IPS-20b (cell line): ENCODE measurements around the gene SREBF2.

Source experiments
- H3K27ac ChIP-seq: one replicate; pipeline ENCODE4 v1.5.1; 2013; ENCODE audit warnings: low read length
- H3K27me3 ChIP-seq: 2 replicates; pipeline ENCODE4 v1.6.1; 2013; ENCODE audit warnings: mild to moderate bottlenecking, low read length, inconsistent platforms; ENCODE audit not compliant: insufficient read depth
- H3K36me3 ChIP-seq: 2 replicates; pipeline ENCODE4 v1.6.1; 2013; ENCODE audit warnings: low read depth, mild to moderate bottlenecking, inconsistent platforms, low read length, moderate library complexity; ENCODE audit not compliant: insufficient read depth
- H3K4me1 ChIP-seq: 2 replicates; pipeline ENCODE4 v1.6.1; 2013; ENCODE audit warnings: mild to moderate bottlenecking, control low read depth, inconsistent platforms, low read length, moderate library complexity; ENCODE audit not compliant: insufficient read depth
- H3K4me3 ChIP-seq: 2 replicates; pipeline ENCODE4 v1.5.1; 2013; ENCODE audit warnings: mild to moderate bottlenecking, low read length, inconsistent platforms
- H3K9ac ChIP-seq: 2 replicates; pipeline ENCODE4 v1.6.1; 2013; ENCODE audit warnings: low read depth, mild to moderate bottlenecking, inconsistent platforms, low read length, moderate library complexity
- H3K9me3 ChIP-seq: 2 replicates; pipeline ENCODE4 v1.6.1; 2013; ENCODE audit warnings: mild to moderate bottlenecking, low read depth, low read length, inconsistent platforms; ENCODE audit not compliant: insufficient read depth

Gene SREBF2

DNA sequence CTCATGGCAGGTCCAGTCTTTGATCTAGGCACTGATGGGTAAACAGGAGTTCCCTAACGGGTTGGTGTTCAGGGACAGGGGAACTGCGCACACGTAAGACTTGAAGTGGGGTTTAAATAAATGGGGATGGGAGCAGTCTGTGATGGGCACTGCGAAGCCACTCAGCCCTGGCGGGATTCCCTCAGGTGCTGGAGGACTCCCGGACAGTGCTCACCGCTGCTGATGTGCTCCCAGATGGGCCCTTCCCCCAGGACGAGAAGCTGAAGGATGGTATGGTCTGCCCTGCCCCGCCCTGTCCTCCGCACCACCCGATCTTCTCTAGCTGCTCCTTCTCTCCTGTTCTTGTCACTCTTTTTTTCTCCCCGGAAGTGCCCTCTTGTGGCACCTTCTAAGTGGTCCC is 22.9 kb upstream of the SREBF2 start:
- Histone ChIP-seq H3K4me1 (no peaks in the 10 kb centered on the region), H3K27ac (no peak overlapping the region), H3K27me3 (no peaks in the 10 kb centered on the region), H3K4me3 (no peak overlapping the region), H3K36me3 (peaks cover 27% of the 10 kb centered on the region; the same call in 1 of the 2 replicates), H3K9ac (no peak overlapping the region), H3K9me3 (no peaks in the 10 kb centered on the region)

GRCh38 chr22:41812805-41813545 is 19.9 kb upstream of the SREBF2 start:
- Histone ChIP-seq H3K27ac (no peak overlapping the region), H3K9me3 (no peaks in the 10 kb centered on the region), H3K4me1 (no peaks in the 10 kb centered on the region), H3K9ac (no peak overlapping the region), H3K36me3 (peaks cover 33% of the 10 kb centered on the region), H3K27me3 (no peaks in the 10 kb centered on the region), H3K4me3 (no peak overlapping the region)

GRCh38 chr22:41813726-41814410 is 19.0 kb upstream of the SREBF2 start:
- no peak overlapping the region for H3K9ac ChIP-seq
- peaks cover 31% of the 10 kb centered on the region for H3K36me3 ChIP-seq
- no peaks in the 10 kb centered on the region for H3K4me1 ChIP-seq
- H3K4me3 ChIP-seq, result no peak overlapping the region
- no peaks in the 10 kb centered on the region for H3K27me3 ChIP-seq
- no peaks in the 10 kb centered on the region for H3K9me3 ChIP-seq
- no peak overlapping the region for H3K27ac ChIP-seq

DNA sequence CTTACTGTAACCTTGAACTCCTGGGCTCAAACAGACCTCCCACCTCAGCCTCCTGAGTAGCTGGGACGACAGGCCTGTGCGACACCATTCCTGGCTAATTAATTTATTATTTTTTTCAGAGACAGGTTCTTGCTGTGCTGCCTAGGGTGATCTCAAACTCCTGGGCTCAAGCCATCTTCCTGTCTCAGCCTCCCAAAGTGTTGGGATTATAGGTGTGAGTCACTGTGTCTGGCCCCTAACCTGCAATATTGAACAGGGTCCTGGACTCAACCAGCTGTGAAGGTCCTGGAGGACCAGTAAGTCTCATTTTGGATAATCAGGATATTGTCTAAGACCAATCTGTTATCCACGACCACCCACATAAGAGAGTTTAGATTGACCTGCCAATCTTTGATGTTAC is 17.2 kb upstream of the SREBF2 start:
- no peak overlapping the region for H3K4me3 ChIP-seq
- no peaks in the 10 kb centered on the region for H3K4me1 ChIP-seq
- H3K9ac ChIP-seq, result no peak overlapping the region; the same call in 1 of the 2 replicates
- H3K36me3 ChIP-seq, result peaks cover 23% of the 10 kb centered on the region
- no peaks in the 10 kb centered on the region for H3K27me3 ChIP-seq
- H3K27ac ChIP-seq, result no peak overlapping the region
- H3K9me3 ChIP-seq, result no peaks in the 10 kb centered on the region

DNA sequence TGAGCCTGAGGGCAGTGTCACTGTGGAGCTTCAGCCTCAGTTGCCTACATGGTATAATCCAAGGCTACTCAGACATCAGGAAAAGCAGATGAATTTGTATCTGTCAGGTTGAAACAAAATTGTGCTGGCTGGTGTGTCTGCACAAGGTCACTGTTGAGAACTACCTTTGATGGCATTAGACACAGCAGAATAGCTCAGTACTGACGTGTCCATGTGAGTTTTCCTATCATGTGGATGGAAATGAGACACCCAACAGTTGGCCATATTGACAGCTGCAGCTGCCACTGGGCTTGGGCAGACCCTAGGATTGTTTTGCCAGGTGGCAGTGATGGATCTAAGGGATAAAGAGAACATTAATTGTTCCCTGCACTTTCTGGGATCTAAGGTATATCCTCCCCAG is 16.7 kb upstream of the SREBF2 start:
- Histone ChIP-seq H3K4me1 (no peaks in the 10 kb centered on the region), H3K9ac (no peak overlapping the region), H3K36me3 (peaks cover 23% of the 10 kb centered on the region), H3K9me3 (no peaks in the 10 kb centered on the region), H3K27me3 (no peaks in the 10 kb centered on the region), H3K4me3 (no peak overlapping the region), H3K27ac (no peak overlapping the region)

- no peaks in the 10 kb centered on the region for H3K4me1 ChIP-seq
- H3K36me3 ChIP-seq, result peaks cover 19% of the 10 kb centered on the region
- no peak overlapping the region for H3K9ac ChIP-seq
- H3K27me3 ChIP-seq, result no peaks in the 10 kb centered on the region
- no peak overlapping the region for H3K4me3 ChIP-seq
- no peaks in the 10 kb centered on the region for H3K9me3 ChIP-seq
- H3K27ac ChIP-seq, result no peak overlapping the region
Measured at GRCh38 chr22:41816871-41817270, 16.0 kb upstream of the SREBF2 start.

- no peak overlapping the region for H3K27ac ChIP-seq
- peaks cover 19% of the 10 kb centered on the region for H3K36me3 ChIP-seq
- H3K9me3 ChIP-seq, result no peaks in the 10 kb centered on the region
- H3K4me1 ChIP-seq, result no peaks in the 10 kb centered on the region
- H3K9ac ChIP-seq, result no peak overlapping the region
- H3K4me3 ChIP-seq, result no peak overlapping the region
- H3K27me3 ChIP-seq, result no peaks in the 10 kb centered on the region
Measured at GRCh38 chr22:41818011-41818410, 14.9 kb upstream of the SREBF2 start.

DNA sequence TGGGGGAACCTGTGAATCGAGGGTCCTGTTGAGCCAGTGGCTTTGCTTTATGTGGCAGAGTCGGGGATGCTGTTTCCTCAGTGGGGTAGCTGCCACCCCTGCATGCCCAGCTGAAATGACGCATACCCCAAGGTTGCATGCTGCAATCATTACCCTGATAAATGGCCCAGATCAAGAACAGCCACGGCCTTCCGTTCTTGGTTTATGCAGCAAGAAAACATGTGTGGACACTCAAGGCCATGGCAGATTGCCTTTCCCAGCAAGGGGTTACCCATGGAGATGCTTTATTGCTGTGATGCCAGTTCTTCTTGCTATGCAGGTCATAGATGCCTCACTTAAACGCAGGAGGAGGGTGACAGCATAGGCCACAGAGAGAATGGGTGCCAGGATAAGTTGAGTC is 14.3 kb upstream of the SREBF2 start:
- Histone ChIP-seq H3K9ac (no peak overlapping the region), H3K27me3 (no peaks in the 10 kb centered on the region), H3K27ac (no peak overlapping the region), H3K36me3 (peaks cover 14% of the 10 kb centered on the region), H3K9me3 (no peaks in the 10 kb centered on the region), H3K4me1 (no peaks in the 10 kb centered on the region), H3K4me3 (no peak overlapping the region)

DNA sequence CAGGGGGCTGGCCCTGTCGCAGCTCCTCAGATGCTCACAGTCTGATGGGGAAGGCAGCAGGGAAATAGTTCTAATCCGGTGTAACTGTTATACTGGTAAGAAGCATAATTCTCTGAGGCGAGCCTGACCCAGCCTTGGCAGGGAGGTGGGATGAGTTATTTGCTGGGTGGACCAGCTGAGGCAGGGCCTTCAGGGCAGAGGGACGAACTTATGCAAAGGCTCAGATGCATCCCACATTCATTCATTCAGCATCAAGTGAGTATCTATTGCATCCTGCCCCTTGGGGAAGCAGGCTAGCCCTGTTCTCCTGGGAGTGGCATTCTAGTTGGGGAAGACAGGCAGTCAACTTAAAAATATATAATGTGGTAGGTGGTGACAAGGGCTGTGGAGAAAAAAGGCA is 13.6 kb upstream of the SREBF2 start:
- H3K4me3 ChIP-seq, result no peak overlapping the region
- no peaks in the 10 kb centered on the region for H3K9me3 ChIP-seq
- H3K27me3 ChIP-seq, result no peaks in the 10 kb centered on the region
- H3K9ac ChIP-seq, result no peak overlapping the region
- peaks cover 5% of the 10 kb centered on the region for H3K4me1 ChIP-seq
- peaks cover 10% of the 10 kb centered on the region for H3K36me3 ChIP-seq
- H3K27ac ChIP-seq, result no peak overlapping the region

GRCh38 chr22:41820447-41820846 is 12.5 kb upstream of the SREBF2 start:
- Histone ChIP-seq H3K9ac (no peak overlapping the region), H3K27me3 (no peaks in the 10 kb centered on the region), H3K9me3 (no peaks in the 10 kb centered on the region), H3K4me1 (peaks cover 5% of the 10 kb centered on the region), H3K27ac (no peak overlapping the region), H3K4me3 (no peak overlapping the region), H3K36me3 (peaks cover 13% of the 10 kb centered on the region)

DNA sequence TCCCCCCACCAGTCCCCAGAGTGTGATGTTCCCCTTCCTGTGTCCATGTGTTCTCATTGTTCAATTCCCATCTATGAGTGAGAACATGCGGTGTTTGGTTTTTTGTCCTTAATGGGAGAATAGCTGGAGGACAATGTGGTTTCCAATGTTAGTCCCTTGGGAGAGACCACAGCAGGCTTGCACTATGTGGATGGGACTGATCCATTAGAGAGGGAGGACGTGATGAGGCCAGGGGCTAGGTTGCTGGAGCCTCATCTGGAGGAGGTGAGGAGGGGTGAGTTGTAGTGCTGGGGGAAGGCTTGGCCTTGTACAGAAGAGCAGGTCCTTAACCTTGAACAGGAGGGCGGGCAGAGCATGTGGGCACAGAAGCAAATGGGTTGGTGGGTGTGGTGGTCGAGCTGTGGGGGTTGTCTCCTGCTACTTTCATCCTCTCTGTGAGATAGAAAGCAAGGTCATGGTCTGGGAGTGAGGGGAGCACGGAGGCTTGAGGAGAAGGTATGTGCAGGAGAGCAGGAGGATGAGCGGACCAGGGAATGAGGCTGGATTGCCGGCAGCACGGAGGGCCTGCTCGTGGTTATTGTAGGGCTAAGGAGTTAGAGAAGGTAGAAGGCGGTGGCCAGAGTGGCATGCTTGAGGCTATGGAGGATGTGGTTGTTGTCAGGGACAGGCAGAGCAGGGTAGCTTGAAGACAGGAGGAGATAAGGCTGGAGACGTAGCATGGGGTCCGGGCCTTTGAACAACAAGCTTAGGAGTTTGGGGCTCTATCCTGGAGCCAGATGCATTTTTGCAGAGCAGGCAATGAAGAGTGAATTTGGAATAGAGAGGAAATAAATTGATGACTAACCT is 11.2 kb upstream of the SREBF2 start:
- H3K27me3 ChIP-seq, result no peaks in the 10 kb centered on the region
- no peak overlapping the region for H3K4me3 ChIP-seq
- H3K4me1 ChIP-seq, result peaks cover 9% of the 10 kb centered on the region
- H3K36me3 ChIP-seq, result peaks cover 9% of the 10 kb centered on the region; the same call in 1 of the 2 replicates
- no peak overlapping the region for H3K9ac ChIP-seq
- H3K9me3 ChIP-seq, result no peaks in the 10 kb centered on the region
- H3K27ac ChIP-seq, result no peak overlapping the region
